Measurements from ENCODE around the gene ASAH2. TPM values are rescaled to one million over a fixed set of nuclear protein-coding genes. Genes with fewer than 3 reads are reported as not detected.
A peak's percentile ranks its signal among the peaks of the same experiment; 100 is the strongest.

The ASAH2 gene
- total RNA-seq, 3 donors from 2014 or later, result 2.1 to 4.4 (median 2.6) TPM

GRCh38 chr10:50232261-50232639 is 19.1 kb downstream of the ASAH2 start:
- Histone ChIP-seq H3K4me3 (no peak overlapping the region), H3K4me1 (ENCODE audit: low read depth) (no peaks in the 10 kb centered on the region), H3K9me3 (no peaks in the 10 kb centered on the region), H3K36me3 (ENCODE audit: low read depth) (no peaks in the 10 kb centered on the region)
- peak; percentile 65 for ATAC-seq
- intact Hi-C loops (cut with DNase I, micrococcal nuclease), result no loop called here
- TF ChIP-seq CTCF (IDR thresholded peaks at IDR 0.05), result no peak
- DNase-seq, result peak in 1 of 3 donors; percentile 7

GRCh38 chr10:50231515-50232260 is 19.6 kb downstream of the ASAH2 start:
- H3K9me3 ChIP-seq, result no peaks in the 10 kb centered on the region
- no peak for DNase-seq
- no peaks in the 10 kb centered on the region for H3K4me1 ChIP-seq (ENCODE audit: low read depth)
- H3K4me3 ChIP-seq, result no peak overlapping the region
- ATAC-seq, result peak; percentile 51
- H3K36me3 ChIP-seq (ENCODE audit: low read depth), result no peaks in the 10 kb centered on the region
- intact Hi-C loops (cut with DNase I, micrococcal nuclease), result no loop called here
- no peak for TF ChIP-seq CTCF (IDR thresholded peaks at IDR 0.05)

- intact Hi-C loops (cut with DNase I, micrococcal nuclease), result loop anchor here in 1 of 2 donors (10.0 kb wide), 1 partner anchor 635 kb away; no protein-coding TSS in a partner anchor
- no peak for TF ChIP-seq CTCF (IDR thresholded peaks at IDR 0.05)
- Histone ChIP-seq H3K4me1 (ENCODE audit: low read depth) (no peaks in the 10 kb centered on the region), H3K9me3 (no peaks in the 10 kb centered on the region), H3K4me3 (no peak overlapping the region), H3K36me3 (ENCODE audit: low read depth) (no peaks in the 10 kb centered on the region)
- DNase-seq (no peak), ATAC-seq (no peak)
These were observed 21.9 kb downstream of the ASAH2 start for GRCh38 chr10:50229460-50229859.

- no peak for TF ChIP-seq CTCF (IDR thresholded peaks at IDR 0.05)
- intact Hi-C loops (cut with DNase I, micrococcal nuclease), result loop anchor here in 1 of 2 donors (10.0 kb wide), 1 partner anchor 634 kb away; no protein-coding TSS in a partner anchor
- ATAC-seq, result no peak
- no peaks in the 10 kb centered on the region for H3K4me1 ChIP-seq (ENCODE audit: low read depth)
- no peak for DNase-seq
- H3K9me3 ChIP-seq, result no peaks in the 10 kb centered on the region
- no peaks in the 10 kb centered on the region for H3K36me3 ChIP-seq (ENCODE audit: low read depth)
- H3K4me3 ChIP-seq, result no peak overlapping the region
These were observed 22.6 kb downstream of the ASAH2 start for GRCh38 chr10:50228672-50229071.

GRCh38 chr10:50226610-50227009 is 24.7 kb downstream of the ASAH2 start:
- Histone ChIP-seq H3K36me3 (ENCODE audit: low read depth) (no peaks in the 10 kb centered on the region), H3K9me3 (no peaks in the 10 kb centered on the region), H3K4me1 (ENCODE audit: low read depth) (no peaks in the 10 kb centered on the region), H3K4me3 (no peak overlapping the region)
- intact Hi-C loops (cut with DNase I, micrococcal nuclease), result loop anchor here in 1 of 2 donors (10.0 kb wide), 1 partner anchor 632 kb away; no protein-coding TSS in a partner anchor
- no peak for TF ChIP-seq CTCF (IDR thresholded peaks at IDR 0.05)
- ATAC-seq, result no peak
- DNase-seq, result no peak
